Measurements from ENCODE around the gene GABRR1.
"Not testable (repeated sequence)": the region's sequence is repeated elsewhere in the genome, so short reads cannot be mapped to it uniquely, and the experiment has no call there.

GABRR1 gene

GRCh38 chr6:89217299-89217910 is at the start of gene GABRR1:
GABRR1 (minus strand) TSS chr6:89217358; CDS start chr6:89217322, 36 bp downstream.
- no peak for DNase-seq

GRCh38 chr6:89264296-89264695 is 47.1 kb upstream of the GABRR1 start:
- no peak for DNase-seq

GRCh38 chr6:89260832-89261231 is 43.7 kb upstream of the GABRR1 start:
- peak; percentile 74 for DNase-seq

GRCh38 chr6:89260310-89260709 is 43.2 kb upstream of the GABRR1 start:
- peak; percentile 56 for DNase-seq

GRCh38 chr6:89258912-89259311 is 41.8 kb upstream of the GABRR1 start:
- no peak for DNase-seq

GRCh38 chr6:89257781-89258180 is 40.6 kb upstream of the GABRR1 start:
- DNase-seq, result no peak

GRCh38 chr6:89257346-89257745 is 40.2 kb upstream of the GABRR1 start:
- DNase-seq, result no peak

- no peak for DNase-seq
Measured at GRCh38 chr6:89255417-89255816, 38.3 kb upstream of the GABRR1 start.

- DNase-seq, result no peak
Measured at GRCh38 chr6:89254569-89254968, 37.4 kb upstream of the GABRR1 start.

- DNase-seq, result no peak
Measured at GRCh38 chr6:89252907-89253306, 35.7 kb upstream of the GABRR1 start.

- no peak for DNase-seq
Measured at GRCh38 chr6:89251976-89252375, 34.8 kb upstream of the GABRR1 start.

- no peak for DNase-seq
Measured at GRCh38 chr6:89251170-89251569, 34.0 kb upstream of the GABRR1 start.

- no peak for DNase-seq
Measured at GRCh38 chr6:89250239-89250638, 33.1 kb upstream of the GABRR1 start.

- DNase-seq, result no peak
Measured at GRCh38 chr6:89244241-89244985, 27.3 kb upstream of the GABRR1 start.

- no peak for DNase-seq
Measured at GRCh38 chr6:89243331-89243629, 26.1 kb upstream of the GABRR1 start.

- DNase-seq, result peak; percentile 14
Measured at GRCh38 chr6:89242574-89243330, 25.6 kb upstream of the GABRR1 start.

- peak; percentile 52 for DNase-seq
Measured at GRCh38 chr6:89239338-89239737, 22.2 kb upstream of the GABRR1 start.

- no peak for DNase-seq
Measured at GRCh38 chr6:89237158-89237557, 20.0 kb upstream of the GABRR1 start.

GRCh38 chr6:89233605-89234004 is 16.4 kb upstream of the GABRR1 start:
- DNase-seq, result not testable (repeated sequence)

GRCh38 chr6:89222712-89223039 is 5.5 kb upstream of the GABRR1 start:
- no peak for DNase-seq

- DNase-seq, result no peak
Measured at GRCh38 chr6:89221971-89222711, 5.0 kb upstream of the GABRR1 start.

- DNase-seq, result no peak
Measured at GRCh38 chr6:89221129-89221528, 4.0 kb upstream of the GABRR1 start.

- DNase-seq, result no peak
Measured at GRCh38 chr6:89216411-89216810, 747 bp downstream of the GABRR1 start.

- no peak for DNase-seq
Measured at GRCh38 chr6:89215391-89215790, 1.8 kb downstream of the GABRR1 start.

Measured in GDM1 (cell line).